Activated CD4-positive, alpha-beta T cell treated with anti-CD3 and anti-CD28 coated beads, Interleukin-2, amount 10 ng/mL, durations not matched to agents 7 days and 5 days (primary cell): ENCODE measurements around the gene DCLK2. TPM values are rescaled to one million over a fixed set of nuclear protein-coding genes. Genes with fewer than 3 reads are reported as not detected.

Source experiments
- CTCF ChIA-PET: fragments of 350-600 bp; sonication (Branson Sonifier 250); formaldehyde crosslinking; loops from one replicate; lab custom pipeline; 2021; ENCODE audit warnings: antibody characterized with exemption; lab: Charles Lee
- POLR2A ChIA-PET: fragments of 350-600 bp; sonication (Branson Sonifier 250); formaldehyde crosslinking; loops from one replicate; lab custom pipeline; 2021; ENCODE audit warnings: antibody characterized with exemption; lab: Charles Lee
- DNase-seq: peaks from one replicate; pipeline ENCODE4 v3.0.0-alpha.2; 2020
- H3K27ac Mint-ChIP-seq: one replicate; pipeline ENCODE4 v1.8.0; 2021; ENCODE audit warnings: mild to moderate bottlenecking, moderate library complexity, mixed read lengths
- H3K27me3 Mint-ChIP-seq: one replicate; pipeline ENCODE4 v1.8.0; 2021; ENCODE audit warnings: mixed read lengths
- H3K36me3 Mint-ChIP-seq: one replicate; pipeline ENCODE4 v1.8.0; 2021; ENCODE audit warnings: low read depth, mixed read lengths
- H3K4me1 Mint-ChIP-seq: one replicate; pipeline ENCODE4 v1.8.0; 2021; ENCODE audit warnings: mixed read lengths
- H3K4me3 Mint-ChIP-seq: one replicate; pipeline ENCODE4 v1.8.0; 2021; ENCODE audit warnings: mild to moderate bottlenecking, moderate library complexity, mixed read lengths
- H3K9me3 Mint-ChIP-seq: one replicate; pipeline ENCODE4 v1.8.0; 2021; ENCODE audit warnings: mixed read lengths
- total RNA-seq, 2 experiments: library from RNA; stranded (reverse); gene quantifications; one replicate each; pipeline ENCODE4 v1.2.3, GENCODE V29; 2021

The DCLK2 gene
- total RNA-seq, 2 experiments from 2014 or later = not detected

GRCh38 chr4:150289881-150290280 lies 211.6 kb downstream of the DCLK2 start:
- Mint-ChIP-seq H3K4me1 (peaks cover 2% of the 10 kb centered on the region), H3K9me3 (no peaks in the 10 kb centered on the region), H3K36me3 (no peaks in the 10 kb centered on the region), H3K27ac (no peak overlapping the region), H3K27me3 (no peaks in the 10 kb centered on the region), H3K4me3 (no peak overlapping the region)
- CTCF ChIA-PET = no interaction called here
- DNase-seq = no peak
- POLR2A ChIA-PET = no interaction called here

GRCh38 chr4:150297861-150298474 lies 219.7 kb downstream of the DCLK2 start:
- Mint-ChIP-seq H3K4me3 (no peak overlapping the region), H3K27me3 (no peaks in the 10 kb centered on the region), H3K4me1 (peaks cover 7% of the 10 kb centered on the region), H3K9me3 (no peaks in the 10 kb centered on the region), H3K36me3 (peaks cover 3% of the 10 kb centered on the region), H3K27ac (no peak overlapping the region)
- ChIA-PET CTCF (interaction anchor here (1.0 to 1.4 kb wide), 3 partner anchors 10 to 571 kb away, joined by 3 to 4 read pairs (median 3); no protein-coding TSS in a partner anchor), POLR2A (no interaction called here)
- peak; percentile 57 for DNase-seq

GRCh38 chr4:150299816-150300215 lies 221.6 kb downstream of the DCLK2 start:
- DNase-seq = no peak
- H3K9me3 Mint-ChIP-seq = no peaks in the 10 kb centered on the region
- peaks cover 3% of the 10 kb centered on the region for H3K36me3 Mint-ChIP-seq
- H3K4me1 Mint-ChIP-seq = peaks cover 7% of the 10 kb centered on the region
- no peak overlapping the region for H3K27ac Mint-ChIP-seq
- CTCF ChIA-PET = no interaction called here
- H3K27me3 Mint-ChIP-seq = no peaks in the 10 kb centered on the region
- POLR2A ChIA-PET = no interaction called here
- no peak overlapping the region for H3K4me3 Mint-ChIP-seq

- POLR2A ChIA-PET = no interaction called here
- peaks cover 3% of the 10 kb centered on the region for H3K36me3 Mint-ChIP-seq
- no peak overlapping the region for H3K4me3 Mint-ChIP-seq
- no peaks in the 10 kb centered on the region for H3K27me3 Mint-ChIP-seq
- peaks cover 7% of the 10 kb centered on the region for H3K4me1 Mint-ChIP-seq
- CTCF ChIA-PET = interaction anchor here (0.6 kb wide), 1 partner anchor 782 kb away, joined by 3 read pairs; no protein-coding TSS in a partner anchor
- H3K27ac Mint-ChIP-seq = no peak overlapping the region
- H3K9me3 Mint-ChIP-seq = no peaks in the 10 kb centered on the region
- DNase-seq = no peak
These were observed 224.3 kb downstream of the DCLK2 start for GRCh38 chr4:150302553-150302952.

GRCh38 chr4:150305995-150306394 lies 227.8 kb downstream of the DCLK2 start:
- ChIA-PET CTCF (interaction anchor here (1.1 kb wide), 1 partner anchor 10 kb away, joined by 3 read pairs; no protein-coding TSS in a partner anchor), POLR2A (no interaction called here)
- Mint-ChIP-seq H3K36me3 (peaks cover 3% of the 10 kb centered on the region), H3K4me1 (peaks cover 6% of the 10 kb centered on the region), H3K9me3 (no peaks in the 10 kb centered on the region), H3K27ac (no peak overlapping the region), H3K27me3 (no peaks in the 10 kb centered on the region), H3K4me3 (no peak overlapping the region)
- DNase-seq = no peak

GRCh38 chr4:150306719-150307118 lies 228.5 kb downstream of the DCLK2 start:
- Mint-ChIP-seq H3K4me3 (no peak overlapping the region), H3K9me3 (no peaks in the 10 kb centered on the region), H3K36me3 (peaks cover 3% of the 10 kb centered on the region), H3K4me1 (peaks cover 2% of the 10 kb centered on the region), H3K27ac (no peak overlapping the region), H3K27me3 (no peaks in the 10 kb centered on the region)
- ChIA-PET CTCF (interaction anchor here (1.1 kb wide), 1 partner anchor 10 kb away, joined by 3 read pairs; no protein-coding TSS in a partner anchor), POLR2A (no interaction called here)
- DNase-seq = no peak
